ENCODE measurements around the gene BPIFB3. TPM values are rescaled to one million over a fixed set of nuclear protein-coding genes. Genes with fewer than 3 reads are reported as not detected.

BPIFB3 gene
- total and polyA plus RNA-seq, 7 donors: not detected

DNA sequence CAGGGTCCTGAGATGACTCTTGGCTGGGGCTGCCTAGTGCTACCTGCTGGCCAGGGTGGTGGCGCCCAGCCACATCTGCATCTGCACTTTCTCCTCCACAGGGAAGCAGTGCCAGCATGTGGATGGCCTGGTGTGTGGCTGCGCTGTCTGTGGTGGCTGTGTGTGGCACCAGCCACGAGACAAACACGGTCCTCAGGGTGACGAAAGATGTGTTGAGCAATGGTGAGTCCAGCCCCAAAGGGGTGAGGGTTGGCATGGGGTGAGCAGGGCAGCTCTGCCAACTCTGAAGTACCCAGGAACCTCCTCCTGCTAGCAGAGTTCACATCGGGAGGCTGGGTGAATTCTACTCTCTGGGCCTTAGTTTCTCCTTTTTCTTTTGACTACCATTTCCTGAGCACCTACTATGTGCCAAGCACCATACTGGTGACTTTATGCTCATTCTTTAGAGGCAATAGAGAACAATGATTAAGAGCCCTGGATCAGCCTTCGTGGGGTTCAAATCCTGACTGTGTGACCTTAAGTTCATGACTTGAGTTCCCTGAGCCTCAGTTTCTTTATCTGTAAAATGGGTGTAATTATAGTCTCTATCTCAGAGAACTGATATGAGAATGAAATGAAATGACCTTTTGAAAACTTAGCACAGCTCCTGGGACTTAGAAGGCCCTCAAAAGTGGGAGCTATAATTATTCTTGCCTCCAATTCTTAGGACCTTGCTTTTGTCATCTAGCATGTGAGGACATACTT is 27.9 kb downstream of the BPIFB3 start:
- H3K27me3 ChIP-seq (ENCODE audit: insufficient read depth in 3 of 3, low read length in 2 of 3): peaks cover 0 to 10% (median 0%) of the 10 kb centered on the region in 3 donors
- DNase-seq: no peak
- H3K36me3 ChIP-seq (ENCODE audit: insufficient read depth in 1 of 2, low read depth in 1 of 2): no peaks in the 10 kb centered on the region
- no peaks in the 10 kb centered on the region for H3K9me3 ChIP-seq
- ATAC-seq: no peak
- no peak overlapping the region for H3K4me3 ChIP-seq
- H3K27ac ChIP-seq: no peak overlapping the region
- TF ChIP-seq CTCF (IDR thresholded peaks at IDR 0.05): no peak
- 56 to 71% (median 69%) methylated on average over 7 of the region's 7 CpGs for WGBS, 3 donors
- H3K4me1 ChIP-seq: no peaks in the 10 kb centered on the region
- intact Hi-C loops (cut with DNase I): no loop called here

- H3K4me3 ChIP-seq: no peak overlapping the region
Measured at GRCh38 chr20:33082546-33082945, 28.8 kb downstream of the BPIFB3 start.

GRCh38 chr20:33083544-33084340 is 30.0 kb downstream of the BPIFB3 start:
- intact Hi-C loops (cut with DNase I): no loop called here

More at GRCh38 chr20:33082546-33082945, 28.8 kb downstream of the BPIFB3 start:
- intact Hi-C loops (cut with DNase I): no loop called here
- ATAC-seq (no peak), DNase-seq (no peak)
- H3K36me3 ChIP-seq (ENCODE audit: insufficient read depth in 1 of 2, low read depth in 1 of 2): no peaks in the 10 kb centered on the region
- WGBS, 3 donors: 40 to 42% (median 41%) methylated on average over 6 of the region's 6 CpGs
- no peak for TF ChIP-seq CTCF (IDR thresholded peaks at IDR 0.05)
- no peaks in the 10 kb centered on the region for H3K9me3 ChIP-seq
- no peak overlapping the region for H3K27ac ChIP-seq
- peaks cover 0 to 8% (median 0%) of the 10 kb centered on the region in 3 donors for H3K27me3 ChIP-seq (ENCODE audit: insufficient read depth in 3 of 3, low read length in 2 of 3)
- no peaks in the 10 kb centered on the region for H3K4me1 ChIP-seq

DNA sequence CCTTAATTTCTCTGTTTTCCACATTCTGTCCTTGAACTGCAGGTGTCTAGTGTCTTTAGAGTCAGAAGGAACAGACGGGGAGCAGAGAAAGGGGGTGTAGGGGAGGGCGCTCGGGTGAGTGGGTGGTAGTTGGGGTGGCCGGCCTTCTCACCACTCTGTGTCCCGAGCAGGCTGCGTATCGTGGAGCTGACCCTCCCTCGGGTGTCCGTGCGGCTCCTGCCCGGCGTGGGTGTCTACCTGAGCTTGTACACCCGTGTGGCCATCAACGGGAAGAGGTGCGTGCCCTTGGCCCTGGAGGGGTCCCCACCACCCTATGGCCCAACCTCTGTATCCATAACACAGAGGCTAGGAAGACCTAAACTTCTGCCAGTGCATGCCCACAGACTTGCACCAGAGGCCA is 31.0 kb downstream of the BPIFB3 start:
- Histone ChIP-seq H3K4me3 (no peak overlapping the region), H3K4me1 (no peaks in the 10 kb centered on the region), H3K27me3 (ENCODE audit: insufficient read depth in 3 of 3, low read length in 2 of 3) (peaks cover 0 to 5% (median 0%) of the 10 kb centered on the region in 3 donors), H3K9me3 (no peaks in the 10 kb centered on the region), H3K36me3 (ENCODE audit: insufficient read depth in 1 of 2, low read depth in 1 of 2) (no peaks in the 10 kb centered on the region), H3K27ac (no peak overlapping the region)
- no peak for TF ChIP-seq CTCF (IDR thresholded peaks at IDR 0.05)
- ATAC-seq (no peak), DNase-seq (no peak)
- intact Hi-C loops (cut with DNase I): no loop called here
- WGBS, 3 donors: 85 to 91% (median 89%) methylated on average over 13 to 15 of the region's 15 CpGs

More at GRCh38 chr20:33083544-33084340, 30.0 kb downstream of the BPIFB3 start:
- peaks cover 0 to 5% (median 0%) of the 10 kb centered on the region in 3 donors for H3K27me3 ChIP-seq (ENCODE audit: insufficient read depth in 3 of 3, low read length in 2 of 3)
- 78 to 89% (median 86%) methylated on average over 20 of the region's 20 CpGs for WGBS, 3 donors
- TF ChIP-seq CTCF (IDR thresholded peaks at IDR 0.05): no peak
- H3K9me3 ChIP-seq: no peaks in the 10 kb centered on the region
- no peaks in the 10 kb centered on the region for H3K36me3 ChIP-seq (ENCODE audit: insufficient read depth in 1 of 2, low read depth in 1 of 2)
- no peak overlapping the region for H3K4me3 ChIP-seq
- H3K27ac ChIP-seq: no peak overlapping the region
- DNase-seq: no peak
- ATAC-seq: no peak
- no peaks in the 10 kb centered on the region for H3K4me1 ChIP-seq
